Duodenal mucosa (tissue), 2 donors: ENCODE results near the gene DEF6.

Experiments
- H3K27ac ChIP-seq: one replicate; pipeline ENCODE4 v1.7.0; 2013; ENCODE audit warnings: low read depth, low read length
- H3K27me3 ChIP-seq, 2 donors: one replicate each; pipeline ENCODE4 v1.7.0; 2013; ENCODE audit warnings: low read length in 2 of 2, control low read depth in 1 of 2; ENCODE audit not compliant: insufficient read depth in 2 of 2, control insufficient read depth in 1 of 2
- H3K36me3 ChIP-seq, 2 donors: one replicate each; pipeline ENCODE4 v1.7.0; 2013; ENCODE audit warnings: low read length in 2 of 2, control low read depth in 1 of 2; ENCODE audit not compliant: insufficient read depth in 2 of 2, control insufficient read depth in 1 of 2
- H3K4me1 ChIP-seq, 2 donors: one replicate each; pipeline ENCODE4 v1.7.0; 2013; ENCODE audit warnings: low read length in 2 of 2, control low read depth in 1 of 2; ENCODE audit not compliant: insufficient read depth in 2 of 2, control insufficient read depth in 1 of 2
- H3K4me3 ChIP-seq, 2 donors: one replicate each; pipeline ENCODE4 v1.7.0; 2013; ENCODE audit warnings: low read length in 2 of 2, low read depth in 1 of 2
- H3K9ac ChIP-seq, 2 donors: one replicate each; pipeline ENCODE4 v1.7.0; 2013; ENCODE audit warnings: low read length in 2 of 2, low read depth in 1 of 2
- H3K9me3 ChIP-seq, 2 donors: one replicate each; pipeline ENCODE4 v1.7.0; 2013; ENCODE audit warnings: low read length in 2 of 2, control low read depth in 1 of 2; ENCODE audit not compliant: control insufficient read depth in 1 of 2

The DEF6 gene

DNA sequence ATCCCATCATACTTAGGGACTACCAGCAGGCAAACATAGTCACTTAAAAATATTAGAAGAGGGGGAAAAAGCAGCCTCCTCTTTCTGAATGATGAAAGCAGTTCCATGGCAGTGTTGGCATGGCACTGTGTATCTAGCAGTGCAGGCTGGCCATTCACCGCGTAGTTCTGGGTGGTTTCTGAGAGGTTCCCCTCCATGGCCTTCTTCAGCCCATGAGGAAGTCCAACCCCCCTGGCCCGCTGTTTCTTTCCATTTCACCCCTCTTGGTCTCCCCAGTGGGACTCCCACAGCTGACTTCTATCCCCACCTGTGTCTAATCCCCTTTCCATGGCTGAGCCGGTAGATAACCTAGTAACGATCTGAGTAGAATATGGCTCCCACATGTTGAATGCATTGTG, 61.7 kb downstream of the DEF6 start:
- Histone ChIP-seq H3K27ac (no peak overlapping the region), H3K36me3 (peaks cover 10 to 26% of the 10 kb centered on the region in 2 donors), H3K9ac (no peak overlapping the region), H3K4me1 (no peaks in the 10 kb centered on the region), H3K9me3 (no peaks in the 10 kb centered on the region), H3K27me3 (no peaks in the 10 kb centered on the region), H3K4me3 (no peak overlapping the region)

- no peaks in the 10 kb centered on the region for H3K27me3 ChIP-seq
- peaks cover 10 to 26% of the 10 kb centered on the region in 2 donors for H3K36me3 ChIP-seq
- no peak overlapping the region for H3K4me3 ChIP-seq
- H3K9ac ChIP-seq = no peak overlapping the region
- no peaks in the 10 kb centered on the region for H3K4me1 ChIP-seq
- no peak overlapping the region for H3K27ac ChIP-seq
- H3K9me3 ChIP-seq = no peaks in the 10 kb centered on the region
These were observed 62.2 kb downstream of the DEF6 start for GRCh38 chr6:35359744-35360348.

DNA sequence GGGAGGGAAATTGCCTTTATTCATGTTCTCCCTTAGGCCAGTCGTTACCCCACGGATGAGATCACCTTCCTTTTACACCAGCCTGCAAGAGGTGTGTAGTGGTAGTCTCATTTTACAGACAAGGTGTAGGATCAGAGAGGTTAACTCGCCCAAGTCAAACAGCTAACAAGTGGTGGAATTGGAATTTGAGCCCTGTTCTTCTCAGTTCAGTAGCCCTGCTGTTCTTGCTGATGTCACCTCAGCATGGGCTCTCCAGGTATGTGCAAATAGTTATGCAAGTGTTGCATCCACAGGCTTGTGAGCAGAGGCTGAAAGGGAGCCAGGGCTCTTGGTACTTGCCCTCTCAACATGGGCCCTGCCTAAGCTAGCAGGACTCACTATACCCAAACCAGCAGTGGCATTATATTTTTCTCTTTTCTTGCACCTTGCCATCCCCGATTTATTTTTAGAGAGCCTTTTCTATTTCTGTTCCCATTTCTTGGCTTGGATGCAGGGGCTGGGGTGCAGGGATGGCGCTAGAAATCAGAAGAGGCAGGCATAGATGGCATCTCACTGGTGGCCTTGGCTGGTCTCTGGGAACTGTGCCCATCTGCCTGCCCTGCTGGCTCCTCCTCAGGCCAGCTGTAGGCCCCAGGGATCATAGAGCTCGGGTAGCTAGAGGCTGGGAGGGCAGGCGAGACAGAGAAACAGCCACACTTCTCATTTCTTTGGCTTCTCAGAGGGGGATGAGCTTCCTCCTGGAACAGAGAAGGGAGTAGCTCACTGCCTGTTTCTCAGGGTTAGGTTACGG, 62.9 kb downstream of the DEF6 start:
- no peak overlapping the region for H3K9ac ChIP-seq
- H3K27ac ChIP-seq = no peak overlapping the region
- H3K4me1 ChIP-seq = no peaks in the 10 kb centered on the region

DNA sequence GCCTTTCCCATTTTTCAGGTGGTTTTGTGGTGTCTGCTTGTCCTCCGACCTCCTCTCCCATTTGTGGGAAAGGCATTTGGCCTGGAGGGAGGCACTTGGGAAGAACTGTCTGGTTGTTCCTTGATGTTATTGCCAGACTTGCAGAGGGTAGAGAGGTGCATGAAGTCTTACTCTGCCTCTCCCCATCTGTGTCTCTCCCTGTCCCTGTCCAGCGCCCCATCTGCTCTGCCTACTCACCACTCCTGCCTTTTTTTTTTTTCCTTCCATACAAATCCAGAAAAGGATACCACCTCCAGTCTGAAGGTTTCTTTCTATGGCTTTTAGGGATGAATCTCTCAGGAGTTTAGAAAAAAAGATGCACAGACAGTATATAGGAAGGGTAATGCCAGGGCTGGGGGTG, 64.6 kb downstream of the DEF6 start:
- H3K4me1 ChIP-seq = no peaks in the 10 kb centered on the region
- H3K27me3 ChIP-seq = no peaks in the 10 kb centered on the region
- H3K4me3 ChIP-seq = no peak overlapping the region
- peaks cover 0 to 13% of the 10 kb centered on the region in 2 donors for H3K36me3 ChIP-seq
- no peaks in the 10 kb centered on the region for H3K9me3 ChIP-seq
- H3K9ac ChIP-seq = no peak overlapping the region
- no peak overlapping the region for H3K27ac ChIP-seq

More for the DNA sequence above, 62.9 kb downstream of the DEF6 start:
- peaks cover 10 to 26% of the 10 kb centered on the region in 2 donors for H3K36me3 ChIP-seq
- H3K27me3 ChIP-seq = no peaks in the 10 kb centered on the region
- no peaks in the 10 kb centered on the region for H3K9me3 ChIP-seq
- H3K4me3 ChIP-seq = no peak overlapping the region

- H3K9me3 ChIP-seq = no peaks in the 10 kb centered on the region
- peaks cover 0 to 2% of the 10 kb centered on the region in 2 donors for H3K4me1 ChIP-seq
- no peak overlapping the region for H3K9ac ChIP-seq
- H3K36me3 ChIP-seq = peaks cover 0 to 17% of the 10 kb centered on the region in 2 donors
- H3K4me3 ChIP-seq = no peak overlapping the region
- H3K27me3 ChIP-seq = no peaks in the 10 kb centered on the region
- no peak overlapping the region for H3K27ac ChIP-seq
These were observed 65.7 kb downstream of the DEF6 start for GRCh38 chr6:35363293-35363750.

GRCh38 chr6:35365594-35366203, 68.1 kb downstream of the DEF6 start:
- Histone ChIP-seq H3K9ac (no peak overlapping the region), H3K4me3 (no peak overlapping the region), H3K27me3 (no peaks in the 10 kb centered on the region), H3K9me3 (no peaks in the 10 kb centered on the region), H3K4me1 (peaks cover 18 to 24% of the 10 kb centered on the region in 2 donors), H3K36me3 (peaks cover 0 to 7% of the 10 kb centered on the region in 2 donors), H3K27ac (no peak overlapping the region)

DNA sequence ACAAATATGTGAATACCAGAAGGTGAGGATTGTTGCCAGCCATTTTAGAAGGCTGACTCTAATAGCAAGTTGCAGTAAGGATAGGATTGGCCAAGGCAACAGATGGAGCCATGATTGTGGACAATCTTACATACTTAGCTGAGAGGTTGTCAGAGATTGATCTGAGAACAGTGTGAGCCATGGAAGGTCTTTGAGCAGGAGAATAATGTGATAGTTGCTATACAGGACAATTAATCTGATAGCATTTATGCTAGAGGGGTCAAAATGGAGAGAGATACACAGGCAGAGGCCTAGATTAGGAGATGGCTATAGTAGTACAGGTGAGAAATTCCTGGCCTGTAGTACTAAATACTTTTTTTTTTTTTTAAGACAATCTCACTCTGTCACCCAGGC, 68.6 kb downstream of the DEF6 start:
- H3K9me3 ChIP-seq = no peaks in the 10 kb centered on the region

DNA sequence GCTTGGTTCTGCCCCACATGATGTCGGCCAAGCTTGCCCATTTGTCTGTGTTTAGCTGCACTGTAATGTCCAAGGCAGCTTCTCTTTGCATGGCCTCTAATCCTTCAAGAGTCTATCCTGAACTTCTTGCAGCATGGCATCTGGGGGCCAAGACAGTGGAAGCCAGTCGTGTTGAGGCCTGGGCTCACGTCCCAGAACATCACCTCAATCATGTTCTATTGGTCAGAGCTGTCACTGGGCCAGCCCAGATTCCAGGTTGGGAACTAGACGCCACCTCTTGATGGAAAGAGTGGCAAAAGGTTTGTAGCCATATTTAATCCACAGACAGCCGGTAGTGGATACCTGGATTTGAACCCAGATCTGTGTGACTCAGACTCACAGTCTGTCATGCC, 70.0 kb downstream of the DEF6 start:
- Histone ChIP-seq H3K27ac (no peak overlapping the region), H3K4me1 (peaks cover 31 to 36% of the 10 kb centered on the region in 2 donors), H3K9ac (no peak overlapping the region), H3K36me3 (peaks cover 0 to 7% of the 10 kb centered on the region in 2 donors), H3K27me3 (no peaks in the 10 kb centered on the region), H3K4me3 (no peak overlapping the region), H3K9me3 (no peaks in the 10 kb centered on the region)

More for the DNA sequence above, 68.6 kb downstream of the DEF6 start:
- Histone ChIP-seq H3K36me3 (peaks cover 0 to 7% of the 10 kb centered on the region in 2 donors), H3K27ac (no peak overlapping the region), H3K9ac (no peak overlapping the region), H3K4me3 (no peak overlapping the region), H3K27me3 (no peaks in the 10 kb centered on the region), H3K4me1 (peaks cover 23 to 29% of the 10 kb centered on the region in 2 donors)

DNA sequence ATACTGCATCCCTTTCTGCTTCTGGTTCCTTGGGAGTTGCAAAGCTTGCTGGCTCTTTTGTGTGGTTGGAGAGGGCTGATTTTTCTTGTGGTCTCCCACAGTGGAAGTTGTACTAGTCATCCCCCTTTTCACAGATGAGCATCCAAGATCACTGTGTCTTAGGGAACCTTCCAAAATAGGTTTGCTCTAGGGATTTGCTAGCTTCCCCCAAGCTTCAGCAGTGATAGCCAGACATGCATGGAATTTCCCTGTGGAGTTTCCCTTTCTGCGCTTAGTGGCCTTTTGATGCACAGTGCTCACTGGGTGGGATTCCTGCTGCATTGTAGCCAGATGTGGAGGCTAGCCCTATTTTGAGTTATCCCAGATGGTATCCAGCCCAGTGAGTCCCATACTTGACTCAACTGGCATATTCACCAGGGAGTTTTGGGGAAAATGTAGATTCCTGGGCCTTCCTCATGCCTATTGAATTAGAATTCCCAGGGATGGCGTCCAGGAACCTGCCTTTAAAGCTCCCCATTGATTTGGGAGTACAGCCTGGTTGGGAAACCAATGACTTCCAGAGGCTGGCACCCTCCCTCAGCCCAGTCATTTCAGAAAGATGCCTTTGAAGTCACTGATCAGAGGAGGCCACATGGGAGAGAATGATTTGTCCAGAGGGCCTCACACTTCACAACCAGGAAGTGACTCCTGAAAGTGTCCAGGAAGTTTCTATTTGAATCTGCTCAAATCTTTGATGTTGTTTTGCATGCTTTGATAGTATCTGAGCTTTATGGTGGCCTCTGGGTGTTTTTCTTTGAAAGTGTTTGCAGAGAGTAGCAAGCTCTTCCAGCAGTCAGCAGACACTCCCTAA, 70.6 kb downstream of the DEF6 start:
- Histone ChIP-seq H3K36me3 (peaks cover 0 to 7% of the 10 kb centered on the region in 2 donors), H3K9ac (no peak overlapping the region), H3K27ac (no peak overlapping the region), H3K4me1 (peaks cover 31 to 36% of the 10 kb centered on the region in 2 donors), H3K4me3 (no peak overlapping the region), H3K9me3 (no peaks in the 10 kb centered on the region), H3K27me3 (no peaks in the 10 kb centered on the region)
